ENCODE data around the gene BTRC. TPM values are rescaled to one million over a fixed set of nuclear protein-coding genes. Genes with fewer than 3 reads are reported as not detected.

The BTRC gene
- total RNA-seq, 6 experiments from 2014 or later = 4.8 to 8.4 (median 6.5) TPM

GRCh38 chr10:101552442-101552841 is 198.5 kb downstream of the BTRC start:
- intact Hi-C loops (cut with DNase I) = no loop called here
- 100% methylated on average over 2 of the region's 3 CpGs for WGBS (ENCODE audit: insufficient coverage, low coverage, low lambda C conversion rate, missing lambda C conversion rate)
- Histone ChIP-seq H3K36me3 (peaks cover 0 to 5% (median 0%) of the 10 kb centered on the region in 4 donors), H3K27ac (no peak overlapping the region), H3K4me3 (no peak overlapping the region), H3K27me3 (no peaks in the 10 kb centered on the region), H3K4me1 (no peaks in the 10 kb centered on the region), H3K9me3 (no peaks in the 10 kb centered on the region)
- no peak for DNase-seq
- TF ChIP-seq CTCF (IDR thresholded peaks at IDR 0.05) (no peak), POLR2A (IDR thresholded peaks at IDR 0.05) (no peak)
- no peak for ATAC-seq

GRCh38 chr10:101557541-101557940 is 203.6 kb downstream of the BTRC start:
- H3K27ac ChIP-seq = no peak overlapping the region
- no peaks in the 10 kb centered on the region for H3K4me1 ChIP-seq
- H3K27me3 ChIP-seq = no peaks in the 10 kb centered on the region
- intact Hi-C loops (cut with DNase I) = no loop called here
- no peak for DNase-seq
- no peaks in the 10 kb centered on the region for H3K9me3 ChIP-seq
- no CpG with 5 or more reads among the region's 2 CpGs for WGBS (ENCODE audit: insufficient coverage, low coverage, low lambda C conversion rate, missing lambda C conversion rate)
- H3K36me3 ChIP-seq = peaks cover 0 to 5% (median 0%) of the 10 kb centered on the region in 4 donors
- H3K4me3 ChIP-seq = no peak overlapping the region
- no peak for ATAC-seq
- TF ChIP-seq CTCF (IDR thresholded peaks at IDR 0.05) = no peak
- TF ChIP-seq POLR2A (IDR thresholded peaks at IDR 0.05) = no peak

- no peak for ATAC-seq
- no peak for DNase-seq
- Histone ChIP-seq H3K27me3 (no peaks in the 10 kb centered on the region), H3K4me1 (no peaks in the 10 kb centered on the region), H3K27ac (no peak overlapping the region), H3K4me3 (no peak overlapping the region), H3K36me3 (peaks cover 0 to 5% (median 0%) of the 10 kb centered on the region in 4 donors), H3K9me3 (no peaks in the 10 kb centered on the region)
- WGBS (ENCODE audit: insufficient coverage, low coverage, low lambda C conversion rate, missing lambda C conversion rate) = 76% methylated on average over 2 of the region's 2 CpGs
- intact Hi-C loops (cut with DNase I) = no loop called here
- TF ChIP-seq POLR2A (IDR thresholded peaks at IDR 0.05) = no peak
- TF ChIP-seq CTCF (IDR thresholded peaks at IDR 0.05) = no peak
Observed at GRCh38 chr10:101558204-101558603, 204.2 kb downstream of the BTRC start.

GRCh38 chr10:101558671-101559595 is 205.0 kb downstream of the BTRC start:
- ATAC-seq (no peak), DNase-seq (no peak)
- no peaks in the 10 kb centered on the region for H3K36me3 ChIP-seq
- 65% methylated on average over 5 of the region's 18 CpGs for WGBS (ENCODE audit: insufficient coverage, low coverage, low lambda C conversion rate, missing lambda C conversion rate)
- TF ChIP-seq POLR2A (IDR thresholded peaks at IDR 0.05) = no peak
- no peak for TF ChIP-seq CTCF (IDR thresholded peaks at IDR 0.05)
- no peak overlapping the region for H3K27ac ChIP-seq
- no peaks in the 10 kb centered on the region for H3K4me1 ChIP-seq
- no peaks in the 10 kb centered on the region for H3K27me3 ChIP-seq
- no peaks in the 10 kb centered on the region for H3K9me3 ChIP-seq
- H3K4me3 ChIP-seq = no peak overlapping the region
- intact Hi-C loops (cut with DNase I) = no loop called here

All from right lobe of liver (tissue), 6 donors.